Right cardiac atrium (tissue), 5 donors: Measurements from ENCODE around the gene GLRA1. TPM values are rescaled to one million over a fixed set of nuclear protein-coding genes. Genes with fewer than 3 reads are reported as not detected.

Experiments
- ATAC-seq, 2 donors: fragments of 200-7000 bp; cut with Tn5 transposase; one replicate each; pipeline versions ENCODE4 v1.8.0 to v1.9.1; 2020; ENCODE audit warnings: moderate library complexity in 2 of 2, mild to moderate bottlenecking in 1 of 2
- DNase-seq, 3 donors: peaks; one replicate each; pipeline ENCODE4 v3.0.0-alpha.2; 2020
- H3K27ac ChIP-seq: one replicate; pipeline ENCODE4 v1.5.1; 2013; ENCODE audit warnings: mild to moderate bottlenecking, low read length, control low read depth, moderate library complexity
- H3K27me3 ChIP-seq: one replicate; pipeline ENCODE4 v1.6.1; 2013; ENCODE audit not compliant: control insufficient read depth, insufficient read depth
- H3K4me1 ChIP-seq: one replicate; pipeline ENCODE4 v1.6.1; 2013; ENCODE audit warnings: low read length; ENCODE audit not compliant: control insufficient read depth, insufficient read depth
- H3K4me3 ChIP-seq: one replicate; pipeline ENCODE4 v1.5.1; 2013; ENCODE audit warnings: low read length, control low read depth
- H3K9me3 ChIP-seq: one replicate; pipeline ENCODE4 v1.6.1; 2013; ENCODE audit warnings: low read length; ENCODE audit not compliant: control insufficient read depth
- WGBS: extraction: QIAGEN DNeasy Blood & Tissue Kit; methylation state at CpG from one replicate; pipeline ENCODE4 v1.1.7; 2013; 5-methylcytosine and 5-hydroxymethylcytosine counted together
- intact Hi-C, 4 donors: fragments of 100-400 bp; cut with DNase I; formaldehyde crosslinking; loops; one replicate each; pipeline versions ENCODE4 v1.11.0 to v1.14.0; 2022 to 2023
- long read RNA-seq, 4 donors: library from polyadenylated mRNA; unstranded; transcript quantifications; one replicate each; pipeline ENCODE4 v2.0.0, GENCODE V29; 2020 to 2021
- polyA plus RNA-seq: library from polyadenylated mRNA; stranded (reverse); fragments of 200-250 nt; gene quantifications from one replicate; pipeline ENCODE4 v1.2.3, GENCODE V29; 2013
- total RNA-seq, 4 donors: library from RNA; stranded (reverse); fragmentation: NEBNext Ultra II Directional; extraction: Animal tissue kit (Norgen Biotek cat#: 25700); gene quantifications; one replicate each; pipeline ENCODE4 v1.2.1, GENCODE V29; 2021
- donor health status: healthy with polysubstance abuse.
- donor health status: DM: no; HTN: yes; CAD: no.
- donor health status: DM: no; HTN: no; CAD: no.
- donor health status: DM: no; HTN: yes; CAD: no; lungs with severe emphysema.
- donor health status: DM: yes; HTN: yes; CAD: no.

The GLRA1 gene
- total RNA-seq (not detected), polyA plus RNA-seq (not detected)
- long read RNA-seq, donor 1, result 0 reads
- long read RNA-seq, donor 2, result 0 reads
- long read RNA-seq, donor 3, result 0 reads
- long read RNA-seq, donor 4, result 0 reads

DNA sequence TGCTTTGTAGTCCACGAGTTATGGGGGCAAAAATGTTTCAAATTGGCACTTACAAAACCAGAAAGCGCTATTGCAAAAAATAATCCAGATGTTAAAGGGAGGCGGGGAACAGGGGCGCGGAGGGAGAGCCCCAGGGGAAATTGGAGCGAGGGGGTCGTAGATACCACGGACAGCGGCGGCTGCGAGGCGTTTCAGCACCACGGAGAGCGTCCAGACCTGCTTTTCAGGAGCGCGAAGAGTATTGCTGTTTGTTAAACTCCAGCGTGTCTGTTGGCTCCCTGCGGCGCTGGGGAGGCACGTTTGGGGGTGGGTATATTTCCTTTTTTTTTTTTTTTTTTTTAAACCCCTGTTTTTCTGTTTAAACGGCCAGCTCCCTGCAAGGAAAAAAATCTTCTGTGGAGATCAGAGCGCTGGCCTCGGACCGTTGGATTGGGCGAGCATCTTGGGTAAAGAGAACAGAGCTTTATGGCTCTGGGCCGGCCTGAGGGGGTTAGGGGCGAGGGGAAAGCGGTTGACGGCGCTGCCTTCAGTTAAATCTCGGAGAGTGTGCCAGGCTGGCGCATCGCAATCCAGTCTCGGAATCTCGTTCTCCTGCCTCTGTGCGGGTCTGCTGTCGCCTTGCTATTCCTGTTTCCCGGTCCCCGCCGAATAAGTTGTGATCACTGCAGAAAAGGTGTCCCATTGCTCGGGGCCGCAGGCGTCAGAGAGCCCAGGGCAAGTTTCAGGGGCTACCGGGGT lies at the start of gene GLRA1:
TSS of gene GLRA1 (minus strand) at position 288 of the 738 bp plus-strand sequence. CDS start 302 bp downstream, outside the sequence.
- ATAC-seq (peak; percentile 33 to 61), DNase-seq (peak; percentile 61 to 84 (median 84))
- no peak within 1 kb of the TSS for H3K27ac ChIP-seq
- no peak within 1 kb of the TSS for H3K4me3 ChIP-seq
- 7% methylated on average over 44 of the region's 44 CpGs for WGBS
- H3K9me3 ChIP-seq, result no peaks in the 10 kb centered on the region
- H3K4me1 ChIP-seq, result no peaks in the 10 kb centered on the region
- intact Hi-C loops, result no loop called here
- H3K27me3 ChIP-seq, result no peaks in the 10 kb centered on the region

DNA sequence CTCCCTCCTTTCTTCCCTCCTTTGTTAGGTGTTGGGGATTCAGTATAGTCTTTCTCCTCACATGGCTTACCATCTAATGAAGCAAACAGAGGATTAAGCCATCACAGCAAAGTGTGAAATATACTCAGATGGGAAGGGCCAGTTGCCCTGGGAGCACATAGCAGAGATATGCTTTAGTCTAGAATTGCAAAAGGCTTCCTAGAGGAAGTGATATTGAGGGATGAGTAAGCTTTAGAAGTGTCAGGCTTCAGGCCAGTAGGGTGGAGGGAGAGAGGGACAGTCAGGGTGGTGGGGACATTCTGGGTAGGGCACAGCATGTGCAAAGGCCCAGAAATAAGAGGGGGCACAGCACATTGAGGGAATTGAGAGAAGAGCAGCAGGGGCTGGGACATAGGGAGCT lies 46.2 kb upstream of the GLRA1 start:
- Histone ChIP-seq H3K27ac (no peak overlapping the region), H3K9me3 (no peaks in the 10 kb centered on the region), H3K27me3 (no peaks in the 10 kb centered on the region), H3K4me1 (no peaks in the 10 kb centered on the region), H3K4me3 (no peak overlapping the region)
- no peak for ATAC-seq
- intact Hi-C loops, result no loop called here
- no peak for DNase-seq

DNA sequence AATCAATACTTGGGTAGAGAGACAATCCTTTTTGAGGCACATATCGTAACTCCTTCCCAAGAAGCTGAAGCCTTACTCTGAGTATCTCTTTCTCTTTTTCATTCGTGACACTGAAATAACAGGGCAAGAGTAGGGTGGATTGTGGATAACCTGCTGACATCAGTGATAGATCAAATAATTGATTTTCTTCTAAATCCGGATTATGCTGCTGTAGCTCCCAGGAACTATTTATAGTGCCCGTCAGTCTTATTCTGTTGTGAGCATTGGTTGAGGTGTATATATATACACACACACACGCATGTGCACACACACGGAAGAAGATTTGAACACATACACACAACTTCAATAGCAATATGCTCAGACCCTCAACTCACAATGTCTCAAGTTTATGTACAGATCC lies 43.2 kb upstream of the GLRA1 start:
- no peaks in the 10 kb centered on the region for H3K27me3 ChIP-seq
- H3K27ac ChIP-seq, result no peak overlapping the region
- DNase-seq (no peak), ATAC-seq (no peak)
- H3K4me3 ChIP-seq, result no peak overlapping the region
- intact Hi-C loops, result no loop called here
- H3K9me3 ChIP-seq, result no peaks in the 10 kb centered on the region
- WGBS, result 80% methylated on average over 6 of the region's 6 CpGs
- H3K4me1 ChIP-seq, result no peaks in the 10 kb centered on the region

- ATAC-seq, result no peak
- H3K9me3 ChIP-seq, result no peaks in the 10 kb centered on the region
- no peaks in the 10 kb centered on the region for H3K4me1 ChIP-seq
- H3K27me3 ChIP-seq, result no peaks in the 10 kb centered on the region
- intact Hi-C loops, result no loop called here
- no peak overlapping the region for H3K27ac ChIP-seq
- H3K4me3 ChIP-seq, result no peak overlapping the region
- 85% methylated on average over 1 of the region's 1 CpG for WGBS
- DNase-seq, result no peak
Measured at GRCh38 chr5:151966046-151966445, 41.4 kb upstream of the GLRA1 start.

DNA sequence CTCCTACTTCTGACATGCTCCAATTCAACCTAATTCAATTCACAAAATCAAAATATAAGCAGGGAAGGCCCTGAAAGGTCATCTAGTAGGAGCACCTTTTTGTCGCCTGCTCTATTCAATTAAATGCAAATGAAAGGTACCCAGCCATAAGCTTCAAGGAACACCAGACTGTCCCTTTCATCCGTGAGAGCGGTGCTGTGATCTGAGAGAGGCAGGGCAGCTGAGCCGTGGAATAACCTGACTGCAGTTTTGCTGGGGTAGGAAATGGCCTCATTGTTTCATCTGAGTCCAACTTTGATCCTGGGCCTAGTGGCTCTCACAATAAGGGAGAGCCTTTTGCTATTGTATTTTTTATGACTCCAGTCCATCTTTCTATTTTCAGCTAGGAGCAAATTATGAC lies 39.8 kb upstream of the GLRA1 start:
- DNase-seq, result no peak

DNA sequence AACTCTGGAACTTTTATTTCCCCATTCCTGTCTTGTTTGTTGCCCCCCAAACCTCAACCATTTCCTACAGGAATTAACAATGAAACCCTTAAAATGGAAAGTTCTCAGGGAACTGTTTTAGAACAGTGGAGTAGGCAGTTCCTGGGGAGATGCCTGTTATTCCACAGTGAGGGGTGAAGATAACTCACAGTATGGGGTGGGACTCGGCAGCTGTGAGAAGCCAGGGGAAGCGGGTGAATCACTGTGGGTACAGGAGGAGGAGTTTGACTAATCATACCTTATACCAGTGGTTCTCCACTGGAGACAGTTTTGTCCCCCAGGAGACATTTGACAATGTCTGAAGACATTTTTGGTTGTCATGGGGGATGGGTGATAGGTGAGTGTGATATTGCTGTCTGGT lies 36.9 kb upstream of the GLRA1 start:
- intact Hi-C loops, result no loop called here
- Histone ChIP-seq H3K4me3 (no peak overlapping the region), H3K9me3 (no peaks in the 10 kb centered on the region), H3K4me1 (no peaks in the 10 kb centered on the region), H3K27me3 (no peaks in the 10 kb centered on the region), H3K27ac (no peak overlapping the region)
- 26% methylated on average over 2 of the region's 2 CpGs for WGBS
- DNase-seq (no peak), ATAC-seq (no peak)

More for the DNA sequence above, 39.8 kb upstream of the GLRA1 start:
- no peaks in the 10 kb centered on the region for H3K9me3 ChIP-seq
- H3K4me3 ChIP-seq, result no peak overlapping the region
- no peak overlapping the region for H3K27ac ChIP-seq
- H3K27me3 ChIP-seq, result no peaks in the 10 kb centered on the region
- ATAC-seq, result no peak
- whole genome bisulfite sequencing, result 73% methylated on average over 4 of the region's 4 CpGs
- H3K4me1 ChIP-seq, result no peaks in the 10 kb centered on the region
- intact Hi-C loops, result no loop called here

GRCh38 chr5:151958111-151958510 lies 33.5 kb upstream of the GLRA1 start:
- DNase-seq (no peak), ATAC-seq (no peak)
- WGBS, result 24% methylated on average over 3 of the region's 3 CpGs
- intact Hi-C loops, result no loop called here
- H3K9me3 ChIP-seq, result no peaks in the 10 kb centered on the region
- no peak overlapping the region for H3K27ac ChIP-seq
- no peaks in the 10 kb centered on the region for H3K4me1 ChIP-seq
- H3K27me3 ChIP-seq, result no peaks in the 10 kb centered on the region
- no peak overlapping the region for H3K4me3 ChIP-seq

GRCh38 chr5:151956725-151957124 lies 32.1 kb upstream of the GLRA1 start:
- ATAC-seq (no peak), DNase-seq (no peak)
- intact Hi-C loops, result no loop called here
- H3K27ac ChIP-seq, result no peak overlapping the region
- H3K4me1 ChIP-seq, result no peaks in the 10 kb centered on the region
- H3K4me3 ChIP-seq, result no peak overlapping the region
- H3K9me3 ChIP-seq, result no peaks in the 10 kb centered on the region
- no peaks in the 10 kb centered on the region for H3K27me3 ChIP-seq
- WGBS, result 74% methylated on average over 3 of the region's 3 CpGs

DNA sequence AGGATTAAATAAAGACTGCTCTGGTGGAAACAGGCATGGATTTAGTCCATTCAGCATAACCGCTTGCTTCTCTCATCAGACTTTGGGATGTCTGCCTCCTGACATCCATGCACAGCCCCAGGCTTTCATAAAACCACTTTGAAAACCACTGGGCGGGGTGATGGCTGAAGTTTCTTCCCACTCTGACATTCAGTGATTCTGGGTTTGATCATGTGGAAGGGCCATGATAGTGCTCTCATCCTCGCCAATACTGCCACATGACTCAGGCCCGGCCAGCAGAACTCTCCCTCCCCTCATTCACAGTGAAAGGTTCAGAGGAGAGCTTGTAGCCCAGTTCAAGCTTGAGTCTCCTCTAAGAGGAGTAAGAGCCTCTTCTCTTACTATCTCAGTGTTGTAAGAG lies 29.6 kb upstream of the GLRA1 start:
- no peak for ATAC-seq
- H3K4me1 ChIP-seq, result no peaks in the 10 kb centered on the region
- WGBS, result 74% methylated on average over 4 of the region's 4 CpGs

GRCh38 chr5:151953833-151954232 lies 29.2 kb upstream of the GLRA1 start:
- Histone ChIP-seq H3K4me3 (no peak overlapping the region), H3K27ac (no peak overlapping the region), H3K27me3 (no peaks in the 10 kb centered on the region), H3K4me1 (no peaks in the 10 kb centered on the region), H3K9me3 (no peaks in the 10 kb centered on the region)
- 83% methylated on average over 1 of the region's 1 CpG for WGBS
- intact Hi-C loops, result no loop called here
- ATAC-seq, result no peak
- no peak for DNase-seq

More for the DNA sequence above, 29.6 kb upstream of the GLRA1 start:
- Histone ChIP-seq H3K27me3 (no peaks in the 10 kb centered on the region), H3K4me3 (no peak overlapping the region), H3K9me3 (no peaks in the 10 kb centered on the region), H3K27ac (no peak overlapping the region)
- no peak for DNase-seq
- intact Hi-C loops, result no loop called here

- ATAC-seq (no peak), DNase-seq (no peak)
- Histone ChIP-seq H3K27me3 (no peaks in the 10 kb centered on the region), H3K4me3 (no peak overlapping the region), H3K27ac (no peak overlapping the region), H3K9me3 (no peaks in the 10 kb centered on the region), H3K4me1 (no peaks in the 10 kb centered on the region)
- intact Hi-C loops, result no loop called here
- WGBS, result 41% methylated on average over 2 of the region's 2 CpGs
Measured at GRCh38 chr5:151952238-151952637, 27.6 kb upstream of the GLRA1 start.

DNA sequence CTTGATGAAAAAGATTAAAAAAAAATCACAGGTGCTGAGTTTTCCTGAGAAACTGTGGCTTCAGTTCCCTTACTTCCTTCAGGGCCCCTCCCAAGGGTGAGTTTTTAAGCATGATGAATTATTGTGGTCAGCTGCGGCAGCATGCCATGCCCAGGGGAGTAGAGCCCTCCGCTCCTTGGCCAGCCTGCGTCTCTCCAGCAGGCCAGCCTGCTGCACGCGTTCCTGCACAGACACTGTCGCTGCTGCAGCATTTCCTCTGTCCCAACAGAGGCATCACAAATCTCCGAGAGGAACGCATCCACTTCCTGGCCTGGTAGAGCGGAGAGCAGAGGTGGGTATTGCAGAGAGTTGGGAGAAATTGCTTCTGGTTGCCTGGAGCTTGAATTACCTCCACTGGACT lies 26.1 kb upstream of the GLRA1 start:
- Histone ChIP-seq H3K27ac (no peak overlapping the region), H3K27me3 (no peaks in the 10 kb centered on the region), H3K4me3 (no peak overlapping the region), H3K9me3 (no peaks in the 10 kb centered on the region), H3K4me1 (no peaks in the 10 kb centered on the region)
- ATAC-seq (no peak), DNase-seq (no peak)
- 68% methylated on average over 9 of the region's 9 CpGs for WGBS
- intact Hi-C loops, result no loop called here
